ENCODE results near the gene CSN2.

CSN2 gene

DNA sequence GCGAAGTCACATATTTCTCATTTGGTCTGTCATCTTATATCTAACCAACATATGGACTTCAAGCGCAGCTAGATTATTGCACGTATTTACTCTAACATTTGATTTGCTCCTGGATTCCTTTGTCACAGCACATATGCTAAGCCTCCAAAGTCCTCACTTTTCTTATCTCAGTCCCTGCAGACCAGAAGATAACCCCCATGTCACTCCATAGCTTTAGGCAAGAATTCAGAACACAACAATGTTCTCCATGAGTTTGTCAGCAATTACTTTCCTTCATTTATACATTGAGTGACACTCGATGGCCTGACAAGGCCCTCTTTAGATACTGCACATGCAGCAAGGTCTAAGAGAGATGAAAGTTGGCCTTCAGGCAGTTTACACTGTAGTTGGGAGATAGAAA, 25.5 kb upstream of the CSN2 start:
- Histone ChIP-seq H3K9ac (ENCODE audit: insufficient read length, low read depth) (no peak overlapping the region), H3K4me1 (ENCODE audit: insufficient read depth, insufficient read length) (no peaks in the 10 kb centered on the region), H3K27me3 (ENCODE audit: insufficient read depth, insufficient read length) (no peaks in the 10 kb centered on the region), H3K4me3 (ENCODE audit: insufficient read length, low read depth) (no peak overlapping the region), H3K9me3 (ENCODE audit: insufficient read depth, low read length) (no peaks in the 10 kb centered on the region), H3K36me3 (ENCODE audit: insufficient read depth, insufficient read length, low read length) (no peaks in the 10 kb centered on the region)
- no peak for DNase-seq (ENCODE audit: low read depth, low spot score)
- TF ChIP-seq YY1 (IDR thresholded peaks at IDR 0.05; ENCODE audit: insufficient read depth, insufficient read length) (no peak), SUZ12 (IDR thresholded peaks at IDR 0.05; ENCODE audit: extremely low read depth, insufficient read depth, insufficient read length) (no peak), ZNF274 (IDR thresholded peaks at IDR 0.05; ENCODE audit: low read depth, low read length) (no peak)

GRCh38 chr4:69986663-69987062, 21.1 kb upstream of the CSN2 start:
- TF ChIP-seq SUZ12 (IDR thresholded peaks at IDR 0.05; ENCODE audit: extremely low read depth, insufficient read depth, insufficient read length): no peak
- Histone ChIP-seq H3K4me3 (ENCODE audit: insufficient read length, low read depth) (no peak overlapping the region), H3K9me3 (ENCODE audit: insufficient read depth, low read length) (no peaks in the 10 kb centered on the region), H3K27me3 (ENCODE audit: insufficient read depth, insufficient read length) (no peaks in the 10 kb centered on the region), H3K4me1 (ENCODE audit: insufficient read depth, insufficient read length) (no peaks in the 10 kb centered on the region), H3K36me3 (ENCODE audit: insufficient read depth, insufficient read length, low read length) (no peaks in the 10 kb centered on the region), H3K9ac (ENCODE audit: insufficient read length, low read depth) (no peak overlapping the region)
- no peak for DNase-seq (ENCODE audit: low read depth, low spot score)

- no peaks in the 10 kb centered on the region for H3K36me3 ChIP-seq (ENCODE audit: insufficient read depth, insufficient read length, low read length)
- H3K4me3 ChIP-seq (ENCODE audit: insufficient read length, low read depth): no peak overlapping the region
- no peaks in the 10 kb centered on the region for H3K9me3 ChIP-seq (ENCODE audit: insufficient read depth, low read length)
- no peaks in the 10 kb centered on the region for H3K4me1 ChIP-seq (ENCODE audit: insufficient read depth, insufficient read length)
- DNase-seq (ENCODE audit: low read depth, low spot score): no peak
- H3K27me3 ChIP-seq (ENCODE audit: insufficient read depth, insufficient read length): no peaks in the 10 kb centered on the region
- H3K9ac ChIP-seq (ENCODE audit: insufficient read length, low read depth): no peak overlapping the region
- TF ChIP-seq SUZ12 (IDR thresholded peaks at IDR 0.05; ENCODE audit: extremely low read depth, insufficient read depth, insufficient read length) (no peak), YY1 (IDR thresholded peaks at IDR 0.05; ENCODE audit: insufficient read depth, insufficient read length) (no peak), ZNF274 (IDR thresholded peaks at IDR 0.05; ENCODE audit: low read depth, low read length) (no peak)
Observed at GRCh38 chr4:69984030-69984443, 18.5 kb upstream of the CSN2 start.

- H3K27me3 ChIP-seq (ENCODE audit: insufficient read depth, insufficient read length): no peaks in the 10 kb centered on the region
- H3K4me1 ChIP-seq (ENCODE audit: insufficient read depth, insufficient read length): peaks cover 3% of the 10 kb centered on the region
- H3K36me3 ChIP-seq (ENCODE audit: insufficient read depth, insufficient read length, low read length): no peaks in the 10 kb centered on the region
- DNase-seq (ENCODE audit: low read depth, low spot score): no peak
- H3K4me3 ChIP-seq (ENCODE audit: insufficient read length, low read depth): no peak overlapping the region
- H3K9ac ChIP-seq (ENCODE audit: insufficient read length, low read depth): no peak overlapping the region
- TF ChIP-seq YY1 (IDR thresholded peaks at IDR 0.05; ENCODE audit: insufficient read depth, insufficient read length): no peak
- no peak for TF ChIP-seq SUZ12 (IDR thresholded peaks at IDR 0.05; ENCODE audit: extremely low read depth, insufficient read depth, insufficient read length)
- TF ChIP-seq ZNF274 (IDR thresholded peaks at IDR 0.05; ENCODE audit: low read depth, low read length): no peak
- no peaks in the 10 kb centered on the region for H3K9me3 ChIP-seq (ENCODE audit: insufficient read depth, low read length)
Observed at GRCh38 chr4:69977582-69977981, 12.1 kb upstream of the CSN2 start.

DNA sequence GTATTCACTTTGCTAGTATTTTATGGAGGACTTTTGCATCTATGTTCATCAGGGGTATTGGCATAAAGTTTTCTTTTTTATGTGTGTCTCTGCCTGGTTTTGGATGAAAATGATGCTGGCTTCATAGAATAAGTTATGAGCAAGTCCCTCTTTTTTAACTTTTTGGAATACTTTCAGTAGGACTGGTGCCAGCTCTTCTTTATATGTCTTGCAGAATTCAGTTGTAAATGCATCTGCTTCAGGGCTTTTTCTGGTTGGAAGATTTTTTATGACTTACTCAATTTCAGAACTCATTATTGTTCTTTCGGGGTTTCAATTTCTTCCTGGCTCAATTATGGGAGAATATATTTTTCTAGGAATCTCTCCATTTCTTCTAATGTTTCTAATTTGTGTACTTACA, 9.1 kb upstream of the CSN2 start:
- Histone ChIP-seq H3K4me3 (ENCODE audit: insufficient read length, low read depth) (no peak overlapping the region), H3K9ac (ENCODE audit: insufficient read length, low read depth) (no peak overlapping the region), H3K36me3 (ENCODE audit: insufficient read depth, insufficient read length, low read length) (no peaks in the 10 kb centered on the region), H3K27me3 (ENCODE audit: insufficient read depth, insufficient read length) (no peaks in the 10 kb centered on the region), H3K9me3 (ENCODE audit: insufficient read depth, low read length) (no peaks in the 10 kb centered on the region), H3K4me1 (ENCODE audit: insufficient read depth, insufficient read length) (peaks cover 3% of the 10 kb centered on the region)
- TF ChIP-seq YY1 (IDR thresholded peaks at IDR 0.05; ENCODE audit: insufficient read depth, insufficient read length) (no peak), SUZ12 (IDR thresholded peaks at IDR 0.05; ENCODE audit: extremely low read depth, insufficient read depth, insufficient read length) (no peak), ZNF274 (IDR thresholded peaks at IDR 0.05; ENCODE audit: low read depth, low read length) (no peak)
- DNase-seq (ENCODE audit: low read depth, low spot score): no peak

GRCh38 chr4:69970071-69970470, 4.5 kb upstream of the CSN2 start:
- TF ChIP-seq YY1 (IDR thresholded peaks at IDR 0.05; ENCODE audit: insufficient read depth, insufficient read length): no peak
- no peak for TF ChIP-seq SUZ12 (IDR thresholded peaks at IDR 0.05; ENCODE audit: extremely low read depth, insufficient read depth, insufficient read length)
- TF ChIP-seq ZNF274 (IDR thresholded peaks at IDR 0.05; ENCODE audit: low read depth, low read length): no peak
- Histone ChIP-seq H3K36me3 (ENCODE audit: insufficient read depth, insufficient read length, low read length) (no peaks in the 10 kb centered on the region), H3K4me1 (ENCODE audit: insufficient read depth, insufficient read length) (no peaks in the 10 kb centered on the region), H3K4me3 (ENCODE audit: insufficient read length, low read depth) (no peak overlapping the region), H3K27me3 (ENCODE audit: insufficient read depth, insufficient read length) (no peaks in the 10 kb centered on the region), H3K9ac (ENCODE audit: insufficient read length, low read depth) (no peak overlapping the region), H3K9me3 (ENCODE audit: insufficient read depth, low read length) (no peaks in the 10 kb centered on the region)
- no peak for DNase-seq (ENCODE audit: low read depth, low spot score)

GRCh38 chr4:69957209-69957608, 8.3 kb downstream of the CSN2 start:
- H3K9ac ChIP-seq (ENCODE audit: insufficient read length, low read depth): no peak overlapping the region
- TF ChIP-seq YY1 (IDR thresholded peaks at IDR 0.05; ENCODE audit: insufficient read depth, insufficient read length) (no peak), ZNF274 (IDR thresholded peaks at IDR 0.05; ENCODE audit: low read depth, low read length) (no peak), SUZ12 (IDR thresholded peaks at IDR 0.05; ENCODE audit: extremely low read depth, insufficient read depth, insufficient read length) (no peak)
- no peaks in the 10 kb centered on the region for H3K9me3 ChIP-seq (ENCODE audit: insufficient read depth, low read length)
- H3K4me1 ChIP-seq (ENCODE audit: insufficient read depth, insufficient read length): no peaks in the 10 kb centered on the region
- no peak for DNase-seq (ENCODE audit: low read depth, low spot score)
- no peak overlapping the region for H3K4me3 ChIP-seq (ENCODE audit: insufficient read length, low read depth)
- no peaks in the 10 kb centered on the region for H3K27me3 ChIP-seq (ENCODE audit: insufficient read depth, insufficient read length)
- no peaks in the 10 kb centered on the region for H3K36me3 ChIP-seq (ENCODE audit: insufficient read depth, insufficient read length, low read length)

DNA sequence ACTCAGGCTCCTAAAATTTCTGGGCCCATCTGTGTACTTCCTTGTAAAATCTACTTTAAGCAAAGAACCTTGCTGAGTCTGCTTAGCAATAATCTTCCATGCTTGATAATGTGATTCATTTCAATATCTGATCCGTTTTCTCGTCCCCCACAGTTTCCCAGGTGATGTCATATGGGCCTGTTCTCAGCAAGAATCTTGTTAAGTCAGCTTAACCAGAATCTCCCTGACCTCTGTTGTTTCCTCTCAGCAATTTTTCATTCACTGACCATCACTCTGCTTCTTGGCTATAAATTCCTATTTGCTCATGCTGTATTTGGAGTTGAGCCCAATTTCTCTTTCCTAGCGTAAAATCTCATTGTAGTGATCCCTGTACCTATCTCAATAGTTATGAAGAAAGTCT, 13.9 kb downstream of the CSN2 start:
- no peaks in the 10 kb centered on the region for H3K9me3 ChIP-seq (ENCODE audit: insufficient read depth, low read length)
- H3K4me3 ChIP-seq (ENCODE audit: insufficient read length, low read depth): no peak overlapping the region
- H3K27me3 ChIP-seq (ENCODE audit: insufficient read depth, insufficient read length): no peaks in the 10 kb centered on the region
- no peaks in the 10 kb centered on the region for H3K36me3 ChIP-seq (ENCODE audit: insufficient read depth, insufficient read length, low read length)
- H3K9ac ChIP-seq (ENCODE audit: insufficient read length, low read depth): no peak overlapping the region
- no peak for TF ChIP-seq SUZ12 (IDR thresholded peaks at IDR 0.05; ENCODE audit: extremely low read depth, insufficient read depth, insufficient read length)
- no peak for TF ChIP-seq YY1 (IDR thresholded peaks at IDR 0.05; ENCODE audit: insufficient read depth, insufficient read length)
- TF ChIP-seq ZNF274 (IDR thresholded peaks at IDR 0.05; ENCODE audit: low read depth, low read length): no peak
- DNase-seq (ENCODE audit: low read depth, low spot score): no peak
- H3K4me1 ChIP-seq (ENCODE audit: insufficient read depth, insufficient read length): no peaks in the 10 kb centered on the region

Data from NT2/D1 (cell line).